CD4-positive, alpha-beta T cell treated with Interleukin-17A for 4 hours (primary cell): ENCODE results near the gene USP9X.
A peak's percentile ranks its signal among the peaks of the same experiment; 100 is the strongest.
"Not testable (repeated sequence)": the region's sequence is repeated elsewhere in the genome, so short reads cannot be mapped to it uniquely, and the experiment has no call there.

Source experiments
- DNase-seq: peaks from one replicate; pipeline ENCODE4 v3.0.0-alpha.2; 2020; ENCODE audit warnings: mixed read lengths

Gene USP9X

GRCh38 chrX:41087201-41087600 lies 2.0 kb downstream of the USP9X start:
- DNase-seq, result no peak

GRCh38 chrX:41090568-41091238 lies 5.5 kb downstream of the USP9X start:
- no peak for DNase-seq

- no peak for DNase-seq
These were observed 7.5 kb downstream of the USP9X start for GRCh38 chrX:41092776-41093175.

GRCh38 chrX:41095174-41095573 lies 9.9 kb downstream of the USP9X start:
- no peak for DNase-seq

GRCh38 chrX:41095908-41096307 lies 10.7 kb downstream of the USP9X start:
- peak; percentile 31 for DNase-seq

- DNase-seq, result no peak
These were observed 11.2 kb downstream of the USP9X start for GRCh38 chrX:41096339-41096955.

- DNase-seq, result no peak
These were observed 12.1 kb downstream of the USP9X start for GRCh38 chrX:41097326-41097725.

- DNase-seq, result no peak
These were observed 15.0 kb downstream of the USP9X start for GRCh38 chrX:41100200-41100599.

- DNase-seq, result no peak
These were observed 15.6 kb downstream of the USP9X start for GRCh38 chrX:41100819-41101218.

GRCh38 chrX:41105005-41105404 lies 19.8 kb downstream of the USP9X start:
- DNase-seq, result no peak

- not testable (repeated sequence) for DNase-seq
These were observed 21.0 kb downstream of the USP9X start for GRCh38 chrX:41106257-41106656.

- DNase-seq, result no peak
These were observed 22.8 kb downstream of the USP9X start for GRCh38 chrX:41108007-41108406.

GRCh38 chrX:41108463-41109205 lies 23.4 kb downstream of the USP9X start:
- no peak for DNase-seq

GRCh38 chrX:41110801-41111625 lies 25.8 kb downstream of the USP9X start:
- no peak for DNase-seq

GRCh38 chrX:41115104-41115425 lies 29.8 kb downstream of the USP9X start:
- DNase-seq, result peak; percentile 66

- no peak for DNase-seq
These were observed 31.7 kb downstream of the USP9X start for GRCh38 chrX:41116948-41117347.

- no peak for DNase-seq
These were observed 32.9 kb downstream of the USP9X start for GRCh38 chrX:41118156-41118555.

- DNase-seq, result no peak
These were observed 34.6 kb downstream of the USP9X start for GRCh38 chrX:41119803-41120202.

GRCh38 chrX:41121766-41122165 lies 36.5 kb downstream of the USP9X start:
- no peak for DNase-seq

GRCh38 chrX:41122664-41123257 lies 37.5 kb downstream of the USP9X start:
- DNase-seq, result no peak

- no peak for DNase-seq
These were observed 42.4 kb downstream of the USP9X start for GRCh38 chrX:41127477-41128192.

- DNase-seq, result no peak
These were observed 43.7 kb downstream of the USP9X start for GRCh38 chrX:41128955-41129354.
